HG03354 (cell line): Measurements from ENCODE around the gene FBXO33.

Source experiments
- ATAC-seq: cut with Tn5 transposase; IDR thresholded peaks from one replicate; pipeline ENCODE4 v1.9.1; 2021; ENCODE audit warnings: mild to moderate bottlenecking; ENCODE audit not compliant: unreplicated experiment, poor library complexity, severe bottlenecking

Gene FBXO33

DNA sequence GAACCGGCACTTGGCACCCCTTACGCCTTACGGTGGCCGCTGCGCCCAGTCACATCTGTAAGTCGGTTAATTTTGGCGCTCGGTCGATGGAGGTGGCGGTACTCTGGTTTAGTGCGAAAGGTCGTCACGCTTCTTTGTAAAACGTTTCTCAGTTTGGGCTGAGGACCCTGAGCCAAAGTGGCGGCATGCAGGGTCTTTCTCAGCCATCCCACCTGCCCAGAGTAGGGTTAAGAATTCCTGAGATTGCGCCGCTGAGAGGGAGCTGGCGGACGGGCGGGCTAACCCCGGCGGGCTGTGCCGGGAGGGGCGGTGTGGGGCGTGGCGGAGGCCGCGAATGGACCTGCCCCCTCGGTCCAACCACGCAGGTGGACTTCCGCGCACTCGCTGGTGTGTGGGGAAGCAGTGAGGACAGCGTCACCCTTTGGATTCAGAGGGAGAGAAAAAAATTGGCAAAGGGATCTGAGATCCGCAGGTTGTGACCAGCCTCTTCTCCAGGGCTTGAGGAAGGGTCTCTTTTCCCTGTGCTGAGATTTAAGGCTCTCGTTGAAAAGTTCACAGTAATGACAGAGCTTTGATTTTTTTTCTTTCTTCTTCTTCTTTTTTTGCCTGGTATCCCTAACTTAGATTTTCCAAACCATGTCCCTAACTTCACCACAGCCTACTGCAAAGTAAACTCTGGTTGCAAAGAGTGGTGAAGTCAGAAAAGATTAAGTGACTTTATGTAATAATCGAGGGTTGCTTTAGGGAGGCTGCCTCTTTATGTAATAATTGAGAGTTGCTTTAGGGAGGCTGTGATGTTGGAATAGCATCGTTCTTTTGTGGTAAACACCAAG, 602 bp upstream of the FBXO33 start:
- ATAC-seq, result peak; percentile 70

DNA sequence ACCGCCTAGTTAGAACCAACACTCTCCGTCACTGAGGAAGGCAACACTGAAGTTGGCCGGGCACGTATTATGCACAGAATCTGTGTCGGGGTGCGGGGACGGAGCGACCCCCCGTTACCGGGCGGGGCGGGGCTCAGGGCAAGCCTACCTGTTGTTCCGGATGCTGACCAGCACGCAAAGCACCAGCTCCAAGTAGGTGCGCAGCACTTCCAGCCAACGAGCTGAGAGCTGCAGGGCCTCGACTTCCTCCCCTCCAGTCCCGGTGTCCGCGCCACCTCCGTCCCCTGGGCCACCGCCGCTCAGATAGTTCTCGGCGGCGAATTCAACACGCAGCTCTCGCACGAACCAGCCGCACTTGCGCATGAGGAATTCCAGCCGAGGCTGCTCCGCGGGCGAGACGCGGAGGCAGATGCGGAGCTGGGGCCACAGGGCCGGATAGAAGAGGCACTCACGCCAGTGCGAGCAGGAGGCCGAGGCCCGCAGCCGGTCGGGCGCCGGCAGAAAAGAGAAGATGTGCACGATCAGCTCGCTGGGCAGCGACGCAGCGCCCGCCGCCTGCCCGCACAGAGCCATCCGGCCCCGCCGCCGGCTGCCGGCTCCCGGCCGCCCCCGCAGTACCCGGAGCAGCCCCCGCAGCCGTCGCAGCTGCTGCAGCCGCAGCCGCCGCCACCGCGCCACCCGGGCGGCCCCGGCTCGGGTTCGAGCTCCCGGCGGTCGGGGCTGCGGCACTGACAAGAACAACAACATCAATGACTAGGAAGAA, 636 bp downstream of the FBXO33 start:
- ATAC-seq, result peak; percentile 28

DNA sequence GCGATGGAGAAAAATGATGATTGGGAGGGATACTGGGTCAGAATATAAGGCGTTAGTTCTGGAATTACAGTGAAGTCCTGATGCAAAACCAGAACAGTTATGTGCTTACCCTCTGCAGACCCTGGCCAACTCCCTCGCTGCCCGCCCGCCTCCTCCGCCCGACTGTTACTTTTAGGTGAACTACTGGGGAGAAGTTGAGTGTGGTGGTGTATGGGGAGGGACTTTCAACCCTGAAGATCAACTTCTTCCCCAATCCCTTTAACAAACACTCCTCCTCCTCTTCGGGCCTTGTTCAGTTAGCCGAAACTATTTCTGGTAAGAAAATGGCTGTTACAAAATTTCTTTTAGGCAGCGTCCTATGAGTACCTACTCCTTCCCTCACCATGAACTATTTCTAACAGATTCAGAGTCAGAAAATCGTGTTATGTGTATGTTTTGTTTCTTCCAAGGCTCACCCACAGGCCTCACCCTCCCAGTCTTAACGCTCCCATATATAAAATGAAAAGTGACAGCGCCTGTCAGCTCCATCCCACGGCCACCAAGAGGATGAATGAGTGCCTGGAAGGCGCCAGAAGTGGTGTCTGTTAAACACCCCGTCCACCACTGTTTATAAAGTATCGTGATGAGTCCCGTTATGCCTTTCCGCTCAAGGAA, 1.3 kb downstream of the FBXO33 start:
- no peak for ATAC-seq

DNA sequence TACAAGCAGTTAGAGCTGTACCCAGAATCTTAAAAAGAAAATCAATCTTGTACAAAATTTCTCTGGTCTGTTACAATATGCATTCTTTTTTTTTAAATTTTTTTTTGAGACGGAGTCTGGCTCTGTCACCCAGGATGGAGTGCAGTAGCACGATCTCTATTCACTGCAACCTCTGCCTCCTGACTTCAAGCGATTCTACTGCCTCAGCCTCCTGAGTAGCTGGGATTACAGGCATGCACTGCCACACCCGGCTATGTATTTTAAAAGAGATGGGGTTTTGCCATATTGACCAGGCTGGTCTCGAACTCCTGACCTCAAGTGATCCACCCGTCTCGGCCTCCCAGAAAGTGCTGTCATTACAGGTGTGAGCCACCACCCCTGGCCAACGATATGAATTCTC, 4.1 kb downstream of the FBXO33 start:
- ATAC-seq, result no peak

DNA sequence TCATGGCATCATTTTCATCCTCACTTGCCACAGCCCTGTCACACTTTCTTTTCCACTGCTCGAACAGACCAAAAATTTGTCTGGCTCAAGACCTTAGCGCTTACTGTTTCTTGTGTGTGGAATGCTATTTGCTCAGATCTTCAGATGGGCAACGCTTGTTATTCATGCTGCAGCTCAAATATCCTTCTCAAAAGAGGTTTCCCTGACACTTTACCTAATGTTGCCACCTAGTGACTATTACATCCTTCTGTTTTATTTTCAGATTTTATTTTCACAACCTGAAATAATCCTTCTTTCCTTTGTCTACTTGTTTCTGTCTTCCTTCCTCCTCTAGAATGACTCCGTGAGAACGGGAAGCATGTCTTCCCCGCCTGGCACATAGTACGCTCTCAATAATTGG, 5.6 kb downstream of the FBXO33 start:
- no peak for ATAC-seq

DNA sequence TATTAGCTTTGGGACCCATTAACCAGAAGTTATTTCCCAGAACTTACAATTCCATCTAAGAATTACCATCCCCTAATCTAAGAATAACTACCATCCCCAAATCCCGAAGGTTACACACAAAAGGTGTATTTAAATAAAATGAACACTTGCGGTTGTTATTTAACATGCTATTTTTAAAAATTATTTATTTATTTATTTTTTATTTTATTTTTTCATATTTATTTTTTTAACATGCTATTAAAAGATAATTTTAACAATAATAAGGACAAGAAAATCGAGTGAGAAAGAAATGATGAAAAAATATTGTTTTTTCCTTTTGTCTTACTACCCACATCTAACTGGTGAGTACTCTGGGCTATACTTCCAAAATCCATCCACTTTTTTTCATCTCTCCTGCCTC, 6.3 kb downstream of the FBXO33 start:
- no peak for ATAC-seq

DNA sequence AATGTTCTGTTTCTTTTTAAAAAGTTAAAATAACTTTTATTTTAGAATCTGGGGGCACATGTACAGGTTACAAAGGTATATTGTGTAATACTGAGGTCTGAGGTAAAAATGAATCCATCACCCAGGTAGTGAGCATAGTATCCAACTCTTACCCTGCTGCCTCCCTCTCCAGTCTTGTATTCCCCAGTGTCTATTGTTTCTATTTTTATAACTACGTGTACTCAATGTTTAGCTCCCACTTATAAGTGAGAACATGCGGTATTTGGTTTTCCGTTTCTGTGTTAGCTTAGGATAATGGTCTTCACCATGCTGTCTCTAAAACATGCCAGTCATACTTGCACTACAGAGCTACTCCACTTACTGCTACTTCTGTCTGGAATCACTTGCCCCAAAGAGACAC, 8.4 kb downstream of the FBXO33 start:
- no peak for ATAC-seq

DNA sequence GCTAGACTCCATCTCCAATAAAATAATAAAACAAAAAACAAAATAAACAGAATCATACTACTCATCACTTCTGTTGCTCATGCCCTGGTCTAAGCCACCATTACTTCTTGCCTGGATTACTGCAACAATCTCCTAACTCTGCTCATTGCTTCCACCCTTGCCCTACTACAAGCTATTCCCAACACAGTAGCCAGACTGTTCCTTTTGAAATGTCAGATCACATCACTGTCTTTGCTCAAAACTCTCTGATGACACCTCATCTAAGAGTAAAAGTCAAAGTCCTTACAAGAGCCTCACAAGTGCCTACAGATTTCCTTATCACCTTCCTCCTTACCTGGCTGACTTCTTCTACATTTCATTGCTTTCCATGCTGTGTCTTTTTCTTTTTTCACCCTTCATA, 10.0 kb downstream of the FBXO33 start:
- ATAC-seq, result no peak

DNA sequence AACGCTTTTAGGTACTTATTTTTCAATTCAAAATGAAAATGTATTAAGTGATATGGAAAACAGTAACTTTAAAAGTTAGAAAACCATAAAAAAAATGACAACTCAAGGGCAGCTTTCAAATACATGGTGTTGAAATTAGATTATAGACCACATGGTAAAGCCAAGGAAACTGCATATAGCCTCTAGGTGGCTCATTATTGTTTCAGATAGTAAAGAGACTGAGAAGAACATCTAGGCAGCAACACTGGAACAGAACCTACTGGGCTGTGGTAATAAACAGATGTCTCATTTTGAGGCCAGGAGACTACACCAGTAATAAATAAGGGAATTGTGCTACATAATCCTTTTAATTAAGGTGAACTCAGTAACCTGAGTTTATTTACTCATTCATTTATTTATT, 13.0 kb downstream of the FBXO33 start:
- no peak for ATAC-seq

DNA sequence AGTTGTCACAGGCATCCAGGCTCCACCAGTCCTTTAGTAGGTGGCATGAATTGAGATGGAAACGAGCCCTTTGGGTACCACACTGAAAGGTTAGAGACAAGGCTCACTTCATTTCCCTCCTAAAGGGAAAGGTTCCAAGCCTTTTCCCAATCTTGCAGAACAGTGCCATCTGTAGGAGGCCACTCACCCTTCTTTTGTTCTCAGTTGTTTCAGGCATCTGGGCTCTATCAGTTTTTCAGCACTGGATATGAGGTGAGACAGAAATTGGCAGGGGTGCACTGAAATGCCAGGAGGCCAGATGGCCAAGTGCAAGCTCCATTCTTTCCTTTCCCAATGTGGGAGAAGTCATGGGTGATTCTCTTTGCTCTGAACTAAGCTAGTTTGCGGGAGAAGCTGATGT, 15.2 kb downstream of the FBXO33 start:
- no peak for ATAC-seq

DNA sequence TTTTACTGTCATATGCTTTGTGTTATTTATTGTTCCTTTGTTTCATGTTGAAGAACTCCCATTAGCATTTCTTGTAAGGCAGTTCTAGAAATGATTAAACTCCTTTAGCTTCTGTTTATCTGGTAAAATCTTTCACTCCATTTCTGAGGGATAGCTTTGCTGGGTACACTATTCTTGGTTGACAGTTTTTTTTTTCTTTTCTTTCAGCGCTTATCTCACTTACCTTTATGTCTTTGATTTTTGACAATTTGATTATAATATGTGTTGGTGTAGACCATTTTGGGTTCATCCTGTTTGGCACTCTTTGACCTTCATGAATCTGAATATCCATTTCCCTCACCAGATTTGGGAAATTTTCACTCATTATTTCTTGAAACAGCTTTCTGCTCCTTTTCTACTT, 16.2 kb downstream of the FBXO33 start:
- ATAC-seq, result no peak

DNA sequence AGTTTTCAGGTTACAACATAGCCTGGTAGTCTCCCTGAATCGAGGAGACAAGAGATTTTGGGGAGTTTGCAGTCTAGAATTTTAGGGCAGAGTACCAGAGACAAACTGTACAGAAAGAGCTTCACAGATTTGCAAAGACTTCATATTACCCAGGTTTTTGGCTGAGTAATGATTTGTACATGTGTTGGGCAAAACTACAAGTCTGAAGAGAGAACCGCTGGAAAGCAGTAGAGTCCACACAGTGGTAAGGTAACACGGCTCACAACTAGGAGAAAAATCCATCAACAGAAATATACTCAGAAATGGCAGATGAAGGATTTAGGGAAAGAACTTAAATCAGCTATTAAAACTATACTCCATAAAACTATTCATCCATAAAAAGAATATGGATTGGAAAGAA, 25.7 kb downstream of the FBXO33 start:
- no peak for ATAC-seq

DNA sequence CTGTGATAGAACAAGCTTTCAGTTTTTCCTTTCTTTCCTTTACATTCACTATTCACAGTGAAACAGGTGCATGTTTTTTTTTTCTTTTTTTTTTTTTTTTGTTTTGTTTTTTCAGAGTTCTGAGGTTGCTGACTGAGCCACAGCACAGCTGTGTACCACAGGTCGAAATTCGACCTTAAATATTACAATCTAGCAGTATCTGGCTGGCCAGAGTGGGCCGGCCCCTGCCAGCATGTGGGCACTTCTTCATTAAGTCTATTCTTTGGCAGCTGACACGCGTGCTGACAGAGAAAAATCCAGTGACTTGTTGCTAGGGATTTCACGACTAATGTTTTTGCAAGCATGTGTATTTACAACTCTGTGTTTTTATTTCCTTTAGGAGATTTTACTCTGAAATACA, 33.9 kb downstream of the FBXO33 start:
- no peak for ATAC-seq

DNA sequence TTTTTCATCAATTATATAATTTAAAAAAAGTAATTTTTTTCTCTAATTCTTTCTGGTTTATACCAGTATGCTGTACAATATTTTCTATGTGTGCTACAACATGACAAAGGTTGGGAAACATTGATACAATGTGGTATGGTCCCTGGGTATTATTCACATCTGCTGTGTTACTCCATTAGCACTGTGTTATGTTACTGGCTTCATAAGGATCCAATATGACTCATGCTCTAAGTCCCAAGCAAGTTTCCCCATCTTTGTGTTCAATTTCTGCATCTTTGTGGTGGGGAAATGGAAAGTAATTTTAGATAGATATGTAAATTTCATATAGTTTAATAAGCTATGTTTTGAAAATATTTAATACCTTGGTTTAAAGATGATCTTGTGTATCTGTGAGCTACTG, 35.8 kb downstream of the FBXO33 start:
- no peak for ATAC-seq

DNA sequence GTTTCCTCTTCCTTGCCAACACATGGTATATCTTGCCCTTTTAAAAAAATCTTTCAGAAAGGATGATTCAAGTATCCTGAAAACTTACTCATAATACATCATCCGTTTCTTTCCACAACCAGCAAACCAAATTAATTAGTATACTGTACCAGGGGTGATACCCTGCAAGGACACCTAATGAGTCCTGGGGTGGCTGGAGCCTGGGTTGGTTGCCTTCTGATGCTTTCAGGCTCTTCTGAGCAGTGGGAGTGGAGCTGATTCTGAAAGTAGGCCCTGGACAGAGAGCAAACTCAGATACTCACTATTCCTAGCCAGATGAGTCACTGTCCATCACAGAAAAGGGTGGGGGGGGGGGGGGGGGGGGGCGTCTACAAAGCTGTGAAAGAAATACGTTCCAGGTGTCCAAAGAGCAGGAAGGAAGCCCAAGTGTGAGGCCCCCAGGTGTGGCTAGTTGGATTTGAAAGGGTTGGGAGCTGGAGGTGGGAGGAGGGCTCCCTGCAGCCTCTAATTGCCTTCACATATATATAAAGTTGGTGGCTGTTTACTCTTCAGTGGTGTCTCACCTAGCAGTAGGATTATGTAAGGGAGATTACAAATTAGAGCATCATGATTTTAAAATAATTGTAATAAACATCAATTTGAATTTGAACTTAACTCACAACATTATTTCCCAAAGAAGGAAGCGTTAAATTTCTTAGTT, 36.5 kb downstream of the FBXO33 start:
- ATAC-seq, result no peak

DNA sequence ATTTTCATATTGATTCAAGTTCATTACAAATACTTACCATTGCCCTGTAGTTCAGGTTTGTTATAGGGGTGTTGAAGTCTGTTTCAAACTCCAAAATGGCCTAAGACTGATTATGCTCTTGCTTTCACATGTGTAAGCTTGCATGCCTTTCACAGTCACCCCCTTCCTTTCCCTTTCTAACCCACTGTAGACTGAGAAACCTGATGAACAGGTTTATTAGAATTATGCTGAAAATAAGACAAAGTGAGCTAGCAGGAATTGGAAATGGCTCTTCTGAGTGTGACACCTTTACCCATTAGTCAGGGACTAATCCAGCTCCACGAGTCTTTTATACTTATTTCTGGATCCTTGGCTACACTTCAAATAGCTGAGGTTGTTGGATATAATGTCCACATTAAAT, 38.9 kb downstream of the FBXO33 start:
- no peak for ATAC-seq

DNA sequence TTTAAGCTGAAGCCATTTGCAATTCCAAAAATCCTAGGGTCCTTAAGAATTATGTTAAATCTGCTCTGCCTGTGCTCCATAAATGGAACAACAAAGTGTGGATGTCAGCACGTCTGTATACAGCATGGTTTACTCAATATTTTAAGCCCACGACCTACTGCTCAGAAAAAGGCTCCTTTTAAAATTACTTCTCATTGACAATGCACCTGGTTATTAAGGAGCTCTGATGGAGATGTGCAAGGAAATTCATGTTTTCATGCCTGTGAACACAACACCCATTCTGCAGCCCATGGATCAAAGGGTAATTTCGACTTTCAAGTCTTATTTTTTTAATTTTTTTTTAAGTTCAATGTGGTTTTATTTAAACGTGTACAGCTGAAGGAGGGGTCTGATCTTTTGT, 48.1 kb downstream of the FBXO33 start:
- no peak for ATAC-seq

DNA sequence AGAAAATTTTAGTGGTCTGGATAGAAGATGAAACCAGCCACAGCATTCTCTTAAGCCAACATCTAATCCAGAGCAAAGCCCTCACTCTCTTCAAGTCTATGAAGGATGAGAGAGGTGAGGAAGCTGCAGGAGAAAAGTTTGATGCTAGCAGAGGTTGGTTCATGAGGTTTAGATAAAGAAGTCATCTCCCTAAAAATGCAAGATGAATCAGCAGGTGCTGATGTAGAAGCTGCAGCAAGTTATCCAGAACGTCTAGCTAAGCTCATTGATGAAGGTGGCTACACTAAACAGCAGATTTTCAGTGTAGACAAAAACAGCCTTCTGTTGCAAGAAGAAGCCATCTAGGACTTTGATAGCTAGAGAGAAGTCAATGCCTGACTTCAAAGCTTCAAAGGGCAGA, 48.5 kb downstream of the FBXO33 start:
- ATAC-seq, result no peak

DNA sequence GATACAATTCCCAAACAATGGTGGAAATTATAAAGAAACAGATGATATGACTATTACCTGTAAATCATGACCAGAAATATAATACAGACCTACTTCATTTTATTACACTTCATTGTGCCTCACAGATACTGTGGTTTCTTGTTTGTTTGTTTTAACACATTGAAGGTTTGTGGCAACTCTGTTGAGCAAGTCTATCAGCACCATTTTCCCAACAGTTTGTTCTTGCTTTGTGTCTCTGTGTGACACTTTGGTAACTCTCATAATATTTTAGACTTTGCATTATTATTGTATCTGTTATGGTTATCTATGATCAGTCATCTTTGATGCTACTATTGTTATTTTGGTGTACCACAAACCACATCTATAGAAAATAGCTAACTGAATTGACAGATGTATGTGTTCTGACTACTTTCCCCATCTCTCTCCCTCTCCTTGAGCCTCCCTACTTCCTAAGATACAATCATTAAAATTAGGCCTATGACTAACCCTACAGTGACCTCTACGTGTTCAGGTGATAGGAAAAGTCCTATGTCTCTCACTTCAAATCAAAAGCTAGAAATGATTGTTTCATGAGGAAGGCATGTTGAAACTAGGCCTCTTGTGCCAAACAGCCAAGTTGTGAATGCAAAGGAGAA, 49.1 kb downstream of the FBXO33 start:
- peak; percentile 74 for ATAC-seq

DNA sequence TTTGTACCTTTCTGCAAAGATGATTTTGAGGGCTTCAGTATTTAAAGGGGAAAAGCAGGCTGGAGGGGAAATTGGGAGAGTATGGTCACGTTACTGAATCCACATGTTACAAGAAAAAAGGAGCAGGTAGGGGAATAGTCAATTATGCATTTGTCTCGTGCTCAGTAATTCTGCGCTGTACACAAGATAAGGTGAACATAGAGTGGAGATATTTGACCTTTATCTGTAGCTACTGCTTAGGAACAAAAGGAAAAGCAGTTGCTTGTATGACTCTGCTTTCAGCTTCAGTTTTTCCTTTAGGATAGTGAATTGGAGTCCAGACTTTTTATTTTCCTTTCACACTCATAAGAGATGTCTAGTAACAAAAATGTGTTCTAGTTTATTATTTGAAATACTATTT, 49.8 kb downstream of the FBXO33 start:
- no peak for ATAC-seq
